LNCAP (cell line): Measurements from ENCODE around the gene DHDH.
A peak's percentile ranks its signal among the peaks of the same experiment; 100 is the strongest.

Experiments
- TF ChIP-seq, protein P1 (sequence below): fragments of 450-650 bp; IDR thresholded peaks from 2 replicates; pipeline ENCODE4 v1.5.1; 2017; ENCODE audit warnings: mild to moderate bottlenecking

Gene DHDH

DNA sequence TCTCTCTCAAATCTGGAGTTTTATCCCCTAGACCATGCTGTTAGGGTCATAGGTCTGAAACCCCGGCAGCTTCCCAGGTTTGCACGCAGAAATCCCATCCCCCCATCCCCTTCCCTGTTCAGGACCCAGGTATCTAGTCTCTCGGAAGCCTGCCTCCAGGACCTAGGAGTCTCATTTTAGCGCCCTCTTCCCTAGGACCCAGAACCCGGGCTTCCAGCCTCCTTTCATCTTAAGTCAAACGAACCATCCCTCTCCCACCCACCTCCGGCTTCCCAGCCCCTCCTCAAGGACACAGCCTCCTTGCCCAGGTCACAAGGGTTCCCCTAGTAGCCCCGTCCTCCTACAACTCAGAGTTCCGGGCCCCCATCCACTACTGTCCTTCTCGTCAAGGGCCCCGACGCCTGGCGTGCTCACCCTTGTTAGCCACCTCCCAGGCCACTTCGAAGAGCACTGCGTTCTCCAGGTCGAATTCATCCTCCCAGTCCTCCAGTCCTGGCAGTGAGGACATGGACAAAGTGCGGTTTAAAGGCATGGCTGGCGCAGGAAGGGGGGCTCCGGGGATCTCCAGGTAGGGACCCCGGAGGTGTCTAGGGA is 59.2 kb downstream of the DHDH start:
- TF ChIP-seq, protein P1, sequence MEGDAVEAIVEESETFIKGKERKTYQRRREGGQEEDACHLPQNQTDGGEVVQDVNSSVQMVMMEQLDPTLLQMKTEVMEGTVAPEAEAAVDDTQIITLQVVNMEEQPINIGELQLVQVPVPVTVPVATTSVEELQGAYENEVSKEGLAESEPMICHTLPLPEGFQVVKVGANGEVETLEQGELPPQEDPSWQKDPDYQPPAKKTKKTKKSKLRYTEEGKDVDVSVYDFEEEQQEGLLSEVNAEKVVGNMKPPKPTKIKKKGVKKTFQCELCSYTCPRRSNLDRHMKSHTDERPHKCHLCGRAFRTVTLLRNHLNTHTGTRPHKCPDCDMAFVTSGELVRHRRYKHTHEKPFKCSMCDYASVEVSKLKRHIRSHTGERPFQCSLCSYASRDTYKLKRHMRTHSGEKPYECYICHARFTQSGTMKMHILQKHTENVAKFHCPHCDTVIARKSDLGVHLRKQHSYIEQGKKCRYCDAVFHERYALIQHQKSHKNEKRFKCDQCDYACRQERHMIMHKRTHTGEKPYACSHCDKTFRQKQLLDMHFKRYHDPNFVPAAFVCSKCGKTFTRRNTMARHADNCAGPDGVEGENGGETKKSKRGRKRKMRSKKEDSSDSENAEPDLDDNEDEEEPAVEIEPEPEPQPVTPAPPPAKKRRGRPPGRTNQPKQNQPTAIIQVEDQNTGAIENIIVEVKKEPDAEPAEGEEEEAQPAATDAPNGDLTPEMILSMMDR: no peak

DNA sequence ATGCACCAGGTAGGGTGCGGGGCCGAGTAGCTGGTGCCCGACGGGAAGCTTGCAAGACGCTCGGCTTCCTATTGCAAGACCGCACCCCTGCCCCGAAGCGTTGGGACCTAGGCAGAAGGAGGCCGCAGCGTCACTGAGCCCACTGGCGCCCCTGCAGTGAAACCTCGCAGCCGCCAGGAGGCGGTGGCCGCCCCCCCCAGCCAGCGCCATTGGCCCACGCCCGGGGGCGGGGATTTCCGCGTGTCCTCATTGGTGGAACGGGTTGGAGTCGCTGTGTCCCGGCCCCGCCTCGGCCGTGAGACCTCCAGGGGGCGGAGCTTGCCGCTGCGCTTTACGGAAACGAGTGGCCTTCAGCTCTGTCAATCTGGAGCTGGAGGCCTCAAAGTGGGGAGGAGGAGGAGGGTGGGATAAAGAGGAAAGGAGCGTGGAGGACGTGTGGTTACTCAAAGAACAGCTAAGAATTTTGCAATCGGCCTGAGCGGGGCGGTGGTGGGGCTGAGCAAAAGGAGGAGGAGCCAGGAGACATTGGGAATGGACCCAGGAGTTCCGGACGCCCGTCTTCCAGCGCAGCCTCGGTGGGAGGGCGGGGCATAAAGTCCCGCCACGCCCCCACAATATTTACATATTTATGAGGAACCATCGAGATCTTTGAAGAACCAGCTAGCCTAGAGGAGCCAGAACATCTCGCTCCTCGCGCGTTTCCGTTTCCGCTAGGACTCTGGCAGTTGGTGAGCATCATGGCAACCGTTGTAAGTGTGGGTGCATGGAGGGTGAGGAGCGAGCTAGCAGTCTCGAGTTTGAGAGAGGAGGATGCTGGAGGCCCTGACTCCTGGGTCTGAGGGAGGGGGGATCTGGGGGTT is 59.9 kb downstream of the DHDH start, which contains the start of the genes GYS1 and RUVBL2:
GYS1 (minus strand) TSS at position 135 of the 860 bp plus-strand sequence. CDS start 197 bp downstream, outside the sequence.
RUVBL2 (plus strand) TSS at position 713 of the 860 bp plus-strand sequence; CDS start at position 738, 25 bp downstream.
- TF ChIP-seq, protein P1: peak; percentile 69

DNA sequence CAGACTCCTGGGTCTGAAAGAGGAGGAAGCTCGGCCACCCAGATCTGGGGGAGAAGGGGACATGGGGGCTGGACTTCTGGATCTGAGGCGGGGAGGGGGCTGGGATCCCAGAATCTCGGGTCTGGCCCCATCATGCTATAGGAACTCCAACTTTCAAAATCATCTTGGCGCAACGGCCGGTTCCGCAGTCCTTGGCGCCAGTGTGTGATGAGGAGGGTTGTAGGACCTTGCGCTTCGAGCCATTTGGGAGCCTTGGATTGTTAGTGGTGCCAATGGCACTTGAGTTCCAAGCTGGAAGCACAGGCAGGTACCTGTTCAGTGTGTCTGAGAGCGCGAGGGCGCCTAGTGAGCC is 60.5 kb downstream of the DHDH start:
- TF ChIP-seq, protein P1: no peak
